Transverse colon (tissue), 4 donors: ENCODE results near the gene NR2F1-AS1.

Source experiments
- CTCF ChIP-seq, 5 experiments: fragments of 200-600 bp in 3 of 5; fragments of 450-650 bp in 2 of 5; sonication (generic) in 3 of 5; IDR thresholded peaks; 1 replicate in 2 of 5; 2 replicates in 3 of 5; pipeline ENCODE4 v1.5.1; 2016 to 2017; ENCODE audit warnings: antibody characterized with exemption in 5 of 5, inconsistent platforms in 3 of 5, mild to moderate bottlenecking in 2 of 5, moderate library complexity in 1 of 5
- POLR2A ChIP-seq: fragments of 450-650 bp; IDR thresholded peaks from one replicate; pipeline ENCODE4 v1.6.1; 2016; ENCODE audit warnings: antibody characterized with exemption, mild to moderate bottlenecking, moderate library complexity
- POLR2AphosphoS5 ChIP-seq, 3 donors: sonication (generic); formaldehyde crosslinking; IDR thresholded peaks; one replicate each; pipeline ENCODE4 v1.6.1; 2016; ENCODE audit warnings: antibody characterized with exemption in 3 of 3

- TF ChIP-seq CTCF (IDR thresholded peaks at IDR 0.05): no peak
- no peak for TF ChIP-seq POLR2A
- TF ChIP-seq POLR2AphosphoS5 (IDR thresholded peaks at IDR 0.05): no peak
Measured at GRCh38 chr5:93580927-93581445, at the start of gene NR2F1-AS1.
